Muscle layer of duodenum (tissue), 2 donors: ENCODE results near the gene KCTD12.
"Not testable (repeated sequence)": the region's sequence is repeated elsewhere in the genome, so short reads cannot be mapped to it uniquely, and the experiment has no call there.

Experiments used
- H3K27ac ChIP-seq: one replicate; pipeline ENCODE4 v1.7.0; 2013; ENCODE audit warnings: mild to moderate bottlenecking, low read length
- H3K27me3 ChIP-seq: one replicate; pipeline ENCODE4 v1.7.0; 2013; ENCODE audit warnings: low read depth, mild to moderate bottlenecking, control low read depth, low read length
- H3K36me3 ChIP-seq, 2 donors: one replicate each; pipeline ENCODE4 v1.7.0; 2013; ENCODE audit warnings: low read length in 2 of 2, control low read depth in 1 of 2, mild to moderate bottlenecking in 1 of 2; ENCODE audit not compliant: insufficient read depth in 2 of 2, control insufficient read depth in 1 of 2
- H3K4me1 ChIP-seq, 2 donors: one replicate each; pipeline ENCODE4 v1.7.0; 2013; ENCODE audit warnings: low read length in 2 of 2, mild to moderate bottlenecking in 2 of 2, control low read depth in 1 of 2, moderate library complexity in 1 of 2; ENCODE audit not compliant: insufficient read depth in 2 of 2, control insufficient read depth in 1 of 2
- H3K4me3 ChIP-seq, 2 donors: one replicate each; pipeline ENCODE4 v1.7.0; 2013; ENCODE audit warnings: low read length in 2 of 2, low read depth in 1 of 2, mild to moderate bottlenecking in 1 of 2
- H3K9me3 ChIP-seq, 2 donors: one replicate each; pipeline ENCODE4 v1.7.0; 2013; ENCODE audit warnings: low read length in 2 of 2, control low read depth in 1 of 2, mild to moderate bottlenecking in 1 of 2; ENCODE audit not compliant: control insufficient read depth in 1 of 2
- donor health status: healthy.

KCTD12 gene

GRCh38 chr13:76913898-76914297, 27.7 kb upstream of the KCTD12 start:
- no peak overlapping the region for H3K27ac ChIP-seq
- no peak overlapping the region for H3K4me3 ChIP-seq
- H3K9me3 ChIP-seq = no peaks in the 10 kb centered on the region
- no peaks in the 10 kb centered on the region for H3K27me3 ChIP-seq
- no peaks in the 10 kb centered on the region for H3K4me1 ChIP-seq
- H3K36me3 ChIP-seq = no peaks in the 10 kb centered on the region

- H3K9me3 ChIP-seq = no peaks in the 10 kb centered on the region
- no peak overlapping the region for H3K4me3 ChIP-seq
- H3K27ac ChIP-seq = no peak overlapping the region
- no peaks in the 10 kb centered on the region for H3K4me1 ChIP-seq
- H3K27me3 ChIP-seq = no peaks in the 10 kb centered on the region
- H3K36me3 ChIP-seq = no peaks in the 10 kb centered on the region
Observed at GRCh38 chr13:76912476-76912875, 26.3 kb upstream of the KCTD12 start.

GRCh38 chr13:76904507-76904906, 18.3 kb upstream of the KCTD12 start:
- no peak overlapping the region for H3K27ac ChIP-seq
- no peaks in the 10 kb centered on the region for H3K4me1 ChIP-seq
- H3K9me3 ChIP-seq = no peaks in the 10 kb centered on the region
- no peaks in the 10 kb centered on the region for H3K36me3 ChIP-seq
- no peak overlapping the region for H3K4me3 ChIP-seq
- no peaks in the 10 kb centered on the region for H3K27me3 ChIP-seq

- no peak overlapping the region for H3K27ac ChIP-seq
- no peaks in the 10 kb centered on the region for H3K27me3 ChIP-seq
- no peaks in the 10 kb centered on the region for H3K36me3 ChIP-seq
- H3K9me3 ChIP-seq = peaks cover 0 to 7% of the 10 kb centered on the region in 2 donors
- no peak overlapping the region for H3K4me3 ChIP-seq
- no peaks in the 10 kb centered on the region for H3K4me1 ChIP-seq
Observed at GRCh38 chr13:76903544-76904162, 17.4 kb upstream of the KCTD12 start.

GRCh38 chr13:76899066-76899465, 12.9 kb upstream of the KCTD12 start:
- H3K4me3 ChIP-seq, H3K27me3 ChIP-seq, H3K9me3 ChIP-seq, H3K27ac ChIP-seq, H3K36me3 ChIP-seq, H3K4me1 ChIP-seq: not testable (repeated sequence)

GRCh38 chr13:76897171-76897570, 11.0 kb upstream of the KCTD12 start:
- H3K4me1 ChIP-seq, H3K9me3 ChIP-seq, H3K36me3 ChIP-seq, H3K27ac ChIP-seq, H3K4me3 ChIP-seq, H3K27me3 ChIP-seq: not testable (repeated sequence)

- Histone ChIP-seq H3K36me3 (no peaks in the 10 kb centered on the region), H3K9me3 (peaks cover 0 to 7% of the 10 kb centered on the region in 2 donors), H3K27ac (no peak overlapping the region)
Observed at GRCh38 chr13:76894401-76895110, 8.4 kb upstream of the KCTD12 start.

GRCh38 chr13:76892488-76892887, 6.3 kb upstream of the KCTD12 start:
- Histone ChIP-seq H3K36me3 (no peaks in the 10 kb centered on the region), H3K9me3 (no peaks in the 10 kb centered on the region)

More at GRCh38 chr13:76894401-76895110, 8.4 kb upstream of the KCTD12 start:
- Histone ChIP-seq H3K27me3 (no peaks in the 10 kb centered on the region), H3K4me3 (no peak overlapping the region), H3K4me1 (no peaks in the 10 kb centered on the region)

GRCh38 chr13:76890021-76890420, 3.8 kb upstream of the KCTD12 start:
- peaks cover 0 to 8% of the 10 kb centered on the region in 2 donors for H3K4me1 ChIP-seq
- H3K4me3 ChIP-seq = no peak overlapping the region
- H3K27ac ChIP-seq = no peak overlapping the region
- H3K36me3 ChIP-seq = no peaks in the 10 kb centered on the region
- H3K9me3 ChIP-seq = no peaks in the 10 kb centered on the region
- H3K27me3 ChIP-seq = no peaks in the 10 kb centered on the region

More at GRCh38 chr13:76892488-76892887, 6.3 kb upstream of the KCTD12 start:
- H3K27me3 ChIP-seq = no peaks in the 10 kb centered on the region
- peaks cover 0 to 2% of the 10 kb centered on the region in 2 donors for H3K4me1 ChIP-seq
- H3K4me3 ChIP-seq = no peak overlapping the region
- H3K27ac ChIP-seq = no peak overlapping the region

- Histone ChIP-seq H3K9me3 (no peaks in the 10 kb centered on the region), H3K27ac (no peak overlapping the region), H3K36me3 (no peaks in the 10 kb centered on the region), H3K27me3 (no peaks in the 10 kb centered on the region), H3K4me1 (peaks cover 0 to 8% of the 10 kb centered on the region in 2 donors), H3K4me3 (no peak overlapping the region)
Observed at GRCh38 chr13:76889254-76889653, 3.0 kb upstream of the KCTD12 start.

- no peaks in the 10 kb centered on the region for H3K27me3 ChIP-seq
- no peak overlapping the region for H3K4me3 ChIP-seq
- H3K36me3 ChIP-seq = no peaks in the 10 kb centered on the region
- no peak overlapping the region for H3K27ac ChIP-seq
- no peaks in the 10 kb centered on the region for H3K9me3 ChIP-seq
- H3K4me1 ChIP-seq = peaks cover 0 to 8% of the 10 kb centered on the region in 2 donors
Observed at GRCh38 chr13:76888421-76888820, 2.2 kb upstream of the KCTD12 start.
